D721Med (cell line): ENCODE data around the gene RAPGEF1.

Source experiments
- DNase-seq: peaks from one replicate; pipeline ENCODE4 v3.0.0; 2011; ENCODE audit warnings: low spot score; ENCODE audit not compliant: insufficient read length
- FAIRE-seq: peaks from 2 replicates; lab custom pipeline; 2011; peaks lifted over from hg19 to GRCh38; lab: Jason Lieb, UNC
- TF ChIP-seq, protein P1 (sequence below): IDR thresholded peaks from 2 replicates; pipeline ENCODE4 v1.5.1; 2012; ENCODE audit warnings: mild to moderate bottlenecking, control low read depth; ENCODE audit not compliant: insufficient read depth; ENCODE audit errors: missing control alignments

The RAPGEF1 gene

DNA sequence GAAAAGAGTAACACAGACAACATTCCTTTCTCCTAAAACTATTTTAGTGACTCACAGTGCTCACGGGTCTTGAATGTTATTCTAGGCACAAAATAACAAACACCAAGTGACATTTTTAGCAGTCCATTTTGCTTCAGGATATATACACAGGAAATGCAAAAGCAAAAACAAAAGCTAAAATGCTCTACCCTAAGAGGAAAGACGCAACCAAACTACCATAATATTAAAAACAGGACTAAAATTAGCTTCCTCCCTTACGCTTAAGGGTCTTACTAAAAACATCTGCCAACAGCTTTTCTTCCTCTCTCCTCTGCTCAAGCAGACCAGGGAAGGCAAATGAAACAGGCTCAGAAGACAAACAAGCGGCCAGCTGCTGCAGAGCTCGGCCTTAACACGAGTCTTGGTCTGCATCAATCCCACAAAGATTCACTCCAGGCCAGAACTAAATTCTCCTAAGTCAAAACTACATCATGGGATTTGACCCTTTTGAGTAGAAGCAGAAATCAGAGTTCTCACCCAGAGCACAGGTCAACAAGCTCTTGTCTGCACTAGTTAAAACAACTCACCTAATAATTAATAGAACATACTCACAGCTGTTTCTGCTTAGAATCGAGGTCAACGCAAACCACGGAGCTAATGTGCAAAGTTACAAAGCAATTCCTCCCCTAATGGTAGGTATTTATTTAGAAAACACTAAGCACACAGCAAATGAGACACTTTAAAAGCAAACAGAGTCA lies 62.3 kb downstream of the RAPGEF1 start:
- FAIRE-seq (no peak), DNase-seq (no peak)
- TF ChIP-seq, protein P1, sequence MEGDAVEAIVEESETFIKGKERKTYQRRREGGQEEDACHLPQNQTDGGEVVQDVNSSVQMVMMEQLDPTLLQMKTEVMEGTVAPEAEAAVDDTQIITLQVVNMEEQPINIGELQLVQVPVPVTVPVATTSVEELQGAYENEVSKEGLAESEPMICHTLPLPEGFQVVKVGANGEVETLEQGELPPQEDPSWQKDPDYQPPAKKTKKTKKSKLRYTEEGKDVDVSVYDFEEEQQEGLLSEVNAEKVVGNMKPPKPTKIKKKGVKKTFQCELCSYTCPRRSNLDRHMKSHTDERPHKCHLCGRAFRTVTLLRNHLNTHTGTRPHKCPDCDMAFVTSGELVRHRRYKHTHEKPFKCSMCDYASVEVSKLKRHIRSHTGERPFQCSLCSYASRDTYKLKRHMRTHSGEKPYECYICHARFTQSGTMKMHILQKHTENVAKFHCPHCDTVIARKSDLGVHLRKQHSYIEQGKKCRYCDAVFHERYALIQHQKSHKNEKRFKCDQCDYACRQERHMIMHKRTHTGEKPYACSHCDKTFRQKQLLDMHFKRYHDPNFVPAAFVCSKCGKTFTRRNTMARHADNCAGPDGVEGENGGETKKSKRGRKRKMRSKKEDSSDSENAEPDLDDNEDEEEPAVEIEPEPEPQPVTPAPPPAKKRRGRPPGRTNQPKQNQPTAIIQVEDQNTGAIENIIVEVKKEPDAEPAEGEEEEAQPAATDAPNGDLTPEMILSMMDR = no peak

DNA sequence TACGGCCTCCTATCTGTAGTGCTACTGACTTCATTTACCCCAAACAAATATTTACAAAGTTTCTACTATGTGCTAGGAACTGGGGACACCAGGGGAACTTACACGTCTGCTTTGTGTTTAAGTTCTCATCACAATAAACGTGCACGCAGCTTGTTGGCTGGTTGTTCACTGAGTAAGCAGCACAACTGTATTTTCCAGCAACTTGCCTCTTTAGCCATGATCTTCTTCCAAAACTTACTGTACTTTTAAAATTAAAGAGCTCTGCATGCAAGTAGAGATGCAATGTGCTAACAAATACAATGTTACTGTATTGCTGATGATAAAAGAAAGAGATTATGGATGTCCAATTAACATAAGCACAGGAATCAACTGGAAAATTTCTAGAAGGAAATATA lies 62.8 kb downstream of the RAPGEF1 start:
- TF ChIP-seq, protein P1 = no peak
- no peak for FAIRE-seq

DNA sequence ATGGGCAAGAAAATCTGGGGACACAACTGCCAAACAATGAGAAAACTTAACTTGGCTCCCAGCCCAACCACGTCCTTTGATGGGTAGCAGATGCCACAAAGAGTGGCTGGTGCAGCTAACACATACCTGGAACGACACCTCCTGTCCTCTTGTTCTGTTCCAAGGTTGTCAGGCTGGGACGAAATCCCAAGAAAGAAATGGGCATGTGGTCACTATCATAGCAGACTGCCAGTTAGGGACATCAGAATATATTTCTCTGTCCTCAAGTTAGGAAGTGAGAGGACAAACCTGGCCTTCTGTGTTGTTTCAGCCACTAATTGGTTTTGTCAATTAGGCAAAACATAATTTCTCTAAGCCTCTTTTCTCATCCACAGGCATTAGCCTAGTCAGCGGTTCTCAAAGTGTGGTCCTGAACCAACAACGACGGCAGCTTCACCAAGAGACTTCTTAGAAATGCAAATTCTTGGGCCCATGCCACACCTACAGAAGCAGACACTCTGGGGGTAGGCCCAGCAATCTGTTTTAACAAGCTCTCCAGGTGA lies 63.4 kb downstream of the RAPGEF1 start:
- DNase-seq = no peak

More for the DNA sequence above, 62.8 kb downstream of the RAPGEF1 start:
- DNase-seq = no peak

DNA sequence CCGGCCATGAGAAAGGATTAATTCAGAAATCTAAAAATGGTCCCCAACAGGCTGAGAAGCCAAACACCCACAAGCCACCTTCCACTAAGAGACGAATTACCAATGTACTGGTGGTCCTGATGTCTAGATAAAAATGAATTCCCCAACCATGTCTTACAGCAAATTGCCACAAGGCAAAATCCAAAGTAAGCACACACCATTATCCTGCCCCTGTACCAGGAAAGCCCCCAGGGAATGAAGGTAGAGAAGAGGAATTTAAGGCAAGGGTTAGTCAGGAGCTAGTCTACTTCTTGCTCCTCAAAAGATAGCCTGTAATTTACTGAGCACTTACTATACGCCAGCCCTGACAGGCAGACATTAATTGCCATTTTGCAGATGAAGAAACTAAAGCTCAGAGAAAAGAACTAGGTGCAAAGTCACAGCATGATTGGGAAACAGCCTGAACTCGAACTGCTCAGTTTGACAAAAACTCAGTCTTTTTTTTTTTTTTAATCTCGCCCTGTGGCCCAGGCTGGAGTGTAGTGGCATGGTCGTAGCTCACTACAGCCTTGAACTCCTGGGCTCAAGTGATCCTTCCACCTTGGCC lies 64.3 kb downstream of the RAPGEF1 start:
- no peak for FAIRE-seq
- DNase-seq = no peak
- TF ChIP-seq, protein P1 = no peak

More for the DNA sequence above, 63.4 kb downstream of the RAPGEF1 start:
- TF ChIP-seq, protein P1 = no peak
- FAIRE-seq = no peak

DNA sequence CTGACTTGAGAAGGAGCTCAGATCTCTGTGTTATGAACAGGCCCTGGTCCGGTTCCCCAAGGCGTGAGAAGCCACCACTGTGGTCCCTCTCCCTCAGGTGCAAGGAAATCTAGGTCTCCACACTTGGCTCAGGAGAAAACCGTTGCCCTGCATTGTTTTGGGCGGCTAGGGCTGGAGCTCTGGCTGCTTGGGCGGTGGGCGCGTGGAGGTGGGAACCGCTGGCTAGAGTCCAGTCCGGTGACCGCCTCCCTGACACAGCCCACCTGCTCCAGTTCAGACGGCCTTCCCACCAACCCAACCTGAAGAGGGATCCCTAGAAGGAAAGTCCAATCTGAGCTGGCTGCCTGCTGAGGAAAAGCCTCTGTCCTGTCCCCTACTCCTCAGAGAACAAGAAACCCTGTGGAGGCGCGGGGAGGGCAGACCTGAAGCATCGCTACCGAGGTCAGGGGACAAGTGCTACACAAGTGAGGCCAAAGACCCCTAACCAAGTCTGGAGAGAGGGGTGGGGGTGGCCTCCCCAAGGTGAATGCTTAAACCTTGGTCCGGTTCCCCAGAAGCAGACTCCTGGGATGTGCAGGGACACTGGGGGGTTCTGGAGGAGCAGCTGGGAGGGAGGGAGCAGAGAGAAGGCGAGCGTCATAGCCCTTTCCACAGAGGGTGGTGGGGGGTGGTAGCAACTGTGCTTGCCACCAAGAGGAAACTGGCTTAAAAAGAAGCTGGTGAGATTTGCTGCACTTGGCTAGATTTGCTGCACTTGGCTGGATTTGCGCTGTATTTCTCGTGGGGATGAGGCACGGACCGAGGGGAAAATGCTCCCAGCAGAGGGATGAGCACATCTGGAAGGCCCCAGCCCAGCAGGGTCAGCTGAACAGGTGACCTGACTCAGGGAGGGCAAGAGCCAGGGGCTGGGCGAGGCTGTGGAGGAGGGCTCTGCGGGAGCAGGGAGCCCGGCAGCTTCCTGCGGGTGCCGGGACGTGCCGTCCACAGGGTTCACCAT lies 65.2 kb downstream of the RAPGEF1 start:
- TF ChIP-seq, protein P1 = no peak
- DNase-seq (no peak), FAIRE-seq (no peak)

DNA sequence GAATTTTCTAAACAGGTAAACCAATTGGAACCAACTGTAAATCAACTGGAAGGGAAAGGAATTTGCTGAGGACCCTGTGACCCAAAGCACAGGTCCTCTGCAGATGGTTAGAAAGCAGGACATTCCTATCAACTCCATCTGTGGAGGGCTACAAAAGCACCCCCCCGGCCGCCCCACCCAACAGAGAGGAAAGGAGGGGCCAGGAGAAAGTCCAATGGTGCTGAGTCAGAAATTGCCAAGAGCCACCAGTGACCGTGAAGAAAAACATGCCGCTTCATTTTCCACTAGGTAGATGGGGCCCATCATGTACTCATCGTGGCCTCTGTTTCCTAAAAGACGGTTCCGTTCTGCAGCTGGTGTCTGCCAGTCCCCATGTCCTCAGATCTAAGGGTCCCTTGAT lies 66.3 kb downstream of the RAPGEF1 start:
- TF ChIP-seq, protein P1 = no peak
- DNase-seq (no peak), FAIRE-seq (no peak)
